IPS-20b (cell line): ENCODE results near the gene PHTF2.
"Not testable (repeated sequence)": the region's sequence is repeated elsewhere in the genome, so short reads cannot be mapped to it uniquely, and the experiment has no call there.

Source experiments
- H3K27ac ChIP-seq: one replicate; pipeline ENCODE4 v1.5.1; 2013; ENCODE audit warnings: low read length
- H3K27me3 ChIP-seq: 2 replicates; pipeline ENCODE4 v1.6.1; 2013; ENCODE audit warnings: mild to moderate bottlenecking, low read length, inconsistent platforms; ENCODE audit not compliant: insufficient read depth
- H3K36me3 ChIP-seq: 2 replicates; pipeline ENCODE4 v1.6.1; 2013; ENCODE audit warnings: low read depth, mild to moderate bottlenecking, inconsistent platforms, low read length, moderate library complexity; ENCODE audit not compliant: insufficient read depth
- H3K4me1 ChIP-seq: 2 replicates; pipeline ENCODE4 v1.6.1; 2013; ENCODE audit warnings: mild to moderate bottlenecking, control low read depth, inconsistent platforms, low read length, moderate library complexity; ENCODE audit not compliant: insufficient read depth
- H3K4me3 ChIP-seq: 2 replicates; pipeline ENCODE4 v1.5.1; 2013; ENCODE audit warnings: mild to moderate bottlenecking, low read length, inconsistent platforms
- H3K9ac ChIP-seq: 2 replicates; pipeline ENCODE4 v1.6.1; 2013; ENCODE audit warnings: low read depth, mild to moderate bottlenecking, inconsistent platforms, low read length, moderate library complexity
- H3K9me3 ChIP-seq: 2 replicates; pipeline ENCODE4 v1.6.1; 2013; ENCODE audit warnings: mild to moderate bottlenecking, low read depth, low read length, inconsistent platforms; ENCODE audit not compliant: insufficient read depth

The PHTF2 gene

GRCh38 chr7:77833136-77833535 is 34.6 kb downstream of the PHTF2 start:
- Histone ChIP-seq H3K9me3 (no peaks in the 10 kb centered on the region), H3K27ac (no peak overlapping the region), H3K36me3 (no peaks in the 10 kb centered on the region), H3K27me3 (no peaks in the 10 kb centered on the region), H3K4me3 (no peak overlapping the region), H3K9ac (no peak overlapping the region), H3K4me1 (no peaks in the 10 kb centered on the region)

GRCh38 chr7:77836425-77836824 is 37.9 kb downstream of the PHTF2 start:
- H3K4me1 ChIP-seq, H3K9ac ChIP-seq, H3K36me3 ChIP-seq, H3K27me3 ChIP-seq, H3K9me3 ChIP-seq, H3K4me3 ChIP-seq, H3K27ac ChIP-seq: not testable (repeated sequence)

- Histone ChIP-seq H3K36me3 (no peaks in the 10 kb centered on the region), H3K4me1 (peaks cover 6% of the 10 kb centered on the region; the same call in 1 of the 2 replicates), H3K9me3 (no peaks in the 10 kb centered on the region), H3K27ac (no peak overlapping the region), H3K4me3 (no peak overlapping the region), H3K27me3 (no peaks in the 10 kb centered on the region), H3K9ac (no peak overlapping the region)
Observed at GRCh38 chr7:77837275-77837674, 38.7 kb downstream of the PHTF2 start.

GRCh38 chr7:77837966-77838365 is 39.4 kb downstream of the PHTF2 start:
- Histone ChIP-seq H3K9ac (no peak overlapping the region), H3K36me3 (no peaks in the 10 kb centered on the region), H3K4me1 (peaks cover 6% of the 10 kb centered on the region; the same call in 1 of the 2 replicates), H3K9me3 (no peaks in the 10 kb centered on the region), H3K27me3 (no peaks in the 10 kb centered on the region), H3K27ac (no peak overlapping the region), H3K4me3 (no peak overlapping the region)

GRCh38 chr7:77838929-77839491 is 40.4 kb downstream of the PHTF2 start:
- Histone ChIP-seq H3K36me3 (no peaks in the 10 kb centered on the region), H3K9me3 (no peaks in the 10 kb centered on the region), H3K9ac (no peak overlapping the region), H3K4me3 (no peak overlapping the region), H3K4me1 (peaks cover 6% of the 10 kb centered on the region; the same call in 1 of the 2 replicates), H3K27me3 (no peaks in the 10 kb centered on the region), H3K27ac (no peak overlapping the region)

GRCh38 chr7:77839919-77840318 is 41.3 kb downstream of the PHTF2 start:
- no peaks in the 10 kb centered on the region for H3K36me3 ChIP-seq
- no peaks in the 10 kb centered on the region for H3K9me3 ChIP-seq
- H3K27ac ChIP-seq: no peak overlapping the region

GRCh38 chr7:77843194-77843593 is 44.6 kb downstream of the PHTF2 start:
- Histone ChIP-seq H3K9ac (no peak overlapping the region), H3K4me3 (no peak overlapping the region), H3K36me3 (no peaks in the 10 kb centered on the region), H3K9me3 (no peaks in the 10 kb centered on the region), H3K27me3 (no peaks in the 10 kb centered on the region), H3K27ac (no peak overlapping the region), H3K4me1 (peaks cover 6% of the 10 kb centered on the region; the same call in 1 of the 2 replicates)

More at GRCh38 chr7:77839919-77840318, 41.3 kb downstream of the PHTF2 start:
- Histone ChIP-seq H3K4me3 (no peak overlapping the region), H3K4me1 (peaks cover 6% of the 10 kb centered on the region; the same call in 1 of the 2 replicates), H3K27me3 (no peaks in the 10 kb centered on the region), H3K9ac (no peak overlapping the region)

GRCh38 chr7:77846317-77847092 is 47.9 kb downstream of the PHTF2 start:
- no peak overlapping the region for H3K27ac ChIP-seq
- H3K36me3 ChIP-seq: no peaks in the 10 kb centered on the region
- no peaks in the 10 kb centered on the region for H3K9me3 ChIP-seq
- no peak overlapping the region for H3K9ac ChIP-seq
- H3K27me3 ChIP-seq: no peaks in the 10 kb centered on the region
- no peaks in the 10 kb centered on the region for H3K4me1 ChIP-seq
- H3K4me3 ChIP-seq: no peak overlapping the region

GRCh38 chr7:77855371-77856083 is 57.0 kb downstream of the PHTF2 start:
- no peak overlapping the region for H3K4me3 ChIP-seq
- no peaks in the 10 kb centered on the region for H3K4me1 ChIP-seq
- H3K9me3 ChIP-seq: no peaks in the 10 kb centered on the region
- no peak overlapping the region for H3K27ac ChIP-seq
- H3K27me3 ChIP-seq: no peaks in the 10 kb centered on the region
- H3K9ac ChIP-seq: no peak overlapping the region
- no peaks in the 10 kb centered on the region for H3K36me3 ChIP-seq

GRCh38 chr7:77858278-77858677 is 59.7 kb downstream of the PHTF2 start:
- Histone ChIP-seq H3K27me3 (no peaks in the 10 kb centered on the region), H3K4me1 (peaks cover 7% of the 10 kb centered on the region; the same call in 1 of the 2 replicates), H3K9ac (no peak overlapping the region), H3K9me3 (no peaks in the 10 kb centered on the region), H3K4me3 (no peak overlapping the region), H3K27ac (no peak overlapping the region), H3K36me3 (no peaks in the 10 kb centered on the region)

GRCh38 chr7:77859343-77859742 is 60.8 kb downstream of the PHTF2 start:
- no peak overlapping the region for H3K27ac ChIP-seq
- peaks cover 7% of the 10 kb centered on the region; the same call in 1 of the 2 replicates for H3K4me1 ChIP-seq
- H3K9ac ChIP-seq: no peak overlapping the region
- no peaks in the 10 kb centered on the region for H3K9me3 ChIP-seq
- no peak overlapping the region for H3K4me3 ChIP-seq
- H3K27me3 ChIP-seq: no peaks in the 10 kb centered on the region
- H3K36me3 ChIP-seq: no peaks in the 10 kb centered on the region
